Dermis blood vessel endothelial cell (primary cell): Measurements from ENCODE around the gene MAP3K7CL. TPM values are rescaled to one million over a fixed set of nuclear protein-coding genes. Genes with fewer than 3 reads are reported as not detected.
A peak's percentile ranks its signal among the peaks of the same experiment; 100 is the strongest.

Experiments used
- DNase-seq: peaks from one replicate; pipeline ENCODE4 v3.0.0; 2010
- total RNA-seq: library from RNA; depleted of rRNA; stranded (reverse); fragments of >200 nt; gene quantifications from 2 replicates; pipeline ENCODE4 v1.2.3, GENCODE V29; 2014

MAP3K7CL gene
- total RNA-seq, 1 donor from 2014 or later, result 2.2 TPM

DNA sequence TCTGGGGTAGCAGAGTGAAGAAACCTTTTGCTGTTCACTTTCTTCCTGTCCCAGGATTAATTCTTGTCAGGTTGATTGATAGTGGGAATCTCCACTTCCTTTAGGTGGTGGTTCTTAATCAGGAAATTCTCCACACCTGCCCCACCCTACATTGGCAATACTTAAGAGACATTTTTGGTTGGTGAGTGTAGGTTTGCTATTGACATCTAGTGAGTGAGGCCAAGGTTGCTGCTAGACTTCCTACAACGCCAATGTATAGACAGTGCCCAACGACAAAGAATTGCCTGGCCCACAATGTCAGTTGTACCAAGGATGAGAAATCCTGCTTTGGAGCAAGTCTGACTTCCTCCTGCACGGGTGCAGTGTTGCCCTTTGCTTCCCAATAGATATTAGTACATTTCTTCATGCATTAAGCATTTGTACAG, 38.5 kb downstream of the MAP3K7CL start:
- DNase-seq, result no peak

DNA sequence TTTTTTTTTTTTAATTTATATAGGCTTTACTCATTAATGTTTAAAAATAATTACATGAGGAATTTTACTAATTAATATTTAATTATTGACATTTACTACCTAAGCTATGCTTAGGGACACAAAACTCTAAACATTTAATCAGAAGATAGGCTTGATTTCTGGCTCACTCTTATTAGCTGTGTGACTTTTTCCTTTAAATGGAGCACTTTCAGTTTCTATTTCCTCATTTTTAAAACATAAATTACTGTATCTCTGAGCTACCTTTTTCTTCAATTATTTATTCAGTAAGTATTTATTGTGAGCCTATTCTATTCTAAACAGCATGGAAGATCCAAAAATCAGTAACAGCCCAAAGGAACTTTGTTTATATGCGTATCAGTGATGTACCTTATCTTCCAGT, 40.5 kb downstream of the MAP3K7CL start:
- DNase-seq, result no peak

GRCh38 chr21:29172282-29172681, 41.8 kb downstream of the MAP3K7CL start:
- peak; percentile 33 for DNase-seq

DNA sequence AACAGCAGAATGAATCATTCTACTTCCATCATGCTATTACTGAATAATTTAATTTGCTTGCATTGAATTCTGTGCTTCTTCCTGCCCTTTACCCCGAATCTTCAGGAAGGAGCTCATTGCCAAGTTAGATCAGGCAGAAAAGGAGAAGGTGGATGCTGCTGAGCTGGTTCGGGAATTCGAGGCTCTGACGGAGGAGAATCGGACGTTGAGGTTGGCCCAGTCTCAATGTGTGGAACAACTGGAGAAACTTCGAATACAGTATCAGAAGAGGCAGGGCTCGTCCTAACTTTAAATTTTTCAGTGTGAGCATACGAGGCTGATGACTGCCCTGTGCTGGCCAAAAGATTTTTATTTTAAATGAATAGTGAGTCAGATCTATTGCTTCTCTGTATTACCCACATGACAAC, 44.2 kb downstream of the MAP3K7CL start:
- DNase-seq, result peak; percentile 50

GRCh38 chr21:29175408-29176134, 45.1 kb downstream of the MAP3K7CL start:
- peak; percentile 83 for DNase-seq

DNA sequence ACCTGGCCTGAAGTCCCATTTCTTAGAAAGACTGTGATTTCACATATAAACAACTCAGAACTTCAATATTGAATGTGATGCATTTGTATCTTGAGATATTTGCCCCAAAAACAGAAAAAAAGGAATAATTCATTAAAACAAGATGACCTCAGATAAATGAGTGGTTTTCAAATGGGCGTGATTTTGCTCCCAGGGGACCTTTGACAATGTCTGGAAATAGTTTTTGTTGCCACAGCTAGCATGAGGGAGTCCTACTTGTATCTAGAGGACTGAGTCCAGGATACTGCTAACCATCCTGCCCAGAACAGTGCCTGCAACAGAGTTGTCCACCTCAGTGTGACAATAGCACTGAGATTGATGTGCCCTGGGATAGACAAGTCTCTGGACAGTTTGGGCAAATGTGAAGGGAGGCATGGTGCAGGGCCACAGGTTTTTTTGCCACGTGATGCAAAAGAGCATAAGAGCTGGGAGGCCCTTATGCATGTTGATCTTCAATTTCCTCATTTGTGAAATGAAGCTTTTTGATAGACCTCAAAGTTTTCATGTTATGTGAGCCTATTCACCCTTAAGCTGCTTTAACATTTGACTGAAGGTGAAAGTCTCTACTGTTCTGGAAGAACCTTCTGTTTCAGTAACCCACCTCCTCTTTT, 46.2 kb downstream of the MAP3K7CL start:
- no peak for DNase-seq

DNA sequence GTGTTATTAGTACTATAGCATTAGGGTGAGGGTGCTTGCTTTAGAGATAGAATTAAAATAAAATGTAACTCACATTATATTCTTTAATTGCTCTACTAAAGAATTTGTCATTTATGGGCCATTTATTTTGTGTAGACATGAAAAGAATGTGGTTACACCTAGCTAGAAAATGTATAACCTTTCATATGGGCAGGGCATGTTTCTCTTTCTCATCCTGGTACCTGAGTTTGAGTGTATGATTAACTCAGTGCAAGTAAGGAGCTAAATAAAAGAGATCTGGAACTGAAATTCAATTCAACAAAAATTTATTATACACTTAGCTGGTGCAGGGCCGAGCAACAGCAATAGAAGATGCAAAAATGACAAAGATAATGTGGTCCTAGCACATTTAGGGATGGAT, 47.4 kb downstream of the MAP3K7CL start:
- DNase-seq, result no peak

DNA sequence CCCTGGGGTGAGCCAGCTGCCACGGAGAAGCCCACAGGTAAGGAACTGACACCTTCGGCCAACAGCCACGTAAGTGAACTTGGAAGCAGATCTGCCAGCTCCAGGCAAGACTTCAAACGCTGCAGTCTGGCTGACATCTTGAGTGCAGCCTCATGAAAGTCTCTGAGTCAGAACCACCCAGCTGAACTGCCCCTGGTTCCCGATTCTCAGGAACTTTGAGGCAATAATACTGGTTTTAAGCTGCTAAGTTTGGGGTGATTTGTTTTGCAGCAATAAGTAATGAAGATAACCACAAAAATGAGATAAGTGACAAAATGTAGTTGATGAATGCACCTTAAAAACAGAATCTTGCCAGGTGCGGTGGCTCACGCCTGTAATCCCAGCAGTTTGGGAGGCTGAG, 48.5 kb downstream of the MAP3K7CL start:
- no peak for DNase-seq

DNA sequence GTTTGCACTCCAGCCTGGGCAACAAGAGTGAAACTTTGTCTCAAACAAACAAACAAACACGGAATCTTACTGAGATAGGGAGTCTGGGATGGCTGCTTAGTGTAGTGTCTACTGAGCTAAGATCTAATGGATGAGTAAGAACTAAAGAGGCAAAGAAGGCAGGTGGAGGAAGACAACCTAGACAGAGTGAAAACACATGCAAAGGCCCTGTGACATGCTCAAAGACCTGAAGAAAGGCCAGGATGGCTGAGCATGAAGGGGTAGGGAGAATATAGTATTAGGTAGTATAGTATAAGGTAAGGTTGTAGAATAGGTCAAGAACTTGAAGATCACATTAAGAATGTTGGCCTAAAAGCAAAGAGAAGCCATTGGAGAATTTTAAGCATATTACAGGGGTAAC, 49.1 kb downstream of the MAP3K7CL start:
- no peak for DNase-seq

- peak; percentile 85 for DNase-seq
Measured at GRCh38 chr21:29181799-29182470, 51.5 kb downstream of the MAP3K7CL start.

- DNase-seq, result no peak
Measured at GRCh38 chr21:29182691-29183092, 52.2 kb downstream of the MAP3K7CL start.

DNA sequence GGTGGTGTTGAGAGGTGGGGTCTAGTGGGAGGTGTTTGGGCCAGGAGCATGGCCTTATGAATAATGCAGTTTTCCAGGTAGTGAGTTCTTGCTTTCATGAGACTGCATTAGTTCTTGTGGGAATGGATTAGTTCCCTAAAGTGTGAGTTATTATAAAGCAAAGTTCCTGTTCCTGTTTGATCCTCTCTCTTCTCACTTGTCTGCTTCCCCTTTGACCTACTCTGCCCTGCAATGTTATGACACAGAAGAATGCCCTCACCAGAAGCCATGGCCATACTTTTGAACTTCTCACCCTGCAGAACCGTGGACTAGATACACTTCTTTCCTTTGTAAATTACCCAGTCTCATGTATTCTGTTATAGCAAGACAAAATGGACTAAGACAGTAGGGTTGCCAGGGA, 53.6 kb downstream of the MAP3K7CL start:
- DNase-seq, result no peak

DNA sequence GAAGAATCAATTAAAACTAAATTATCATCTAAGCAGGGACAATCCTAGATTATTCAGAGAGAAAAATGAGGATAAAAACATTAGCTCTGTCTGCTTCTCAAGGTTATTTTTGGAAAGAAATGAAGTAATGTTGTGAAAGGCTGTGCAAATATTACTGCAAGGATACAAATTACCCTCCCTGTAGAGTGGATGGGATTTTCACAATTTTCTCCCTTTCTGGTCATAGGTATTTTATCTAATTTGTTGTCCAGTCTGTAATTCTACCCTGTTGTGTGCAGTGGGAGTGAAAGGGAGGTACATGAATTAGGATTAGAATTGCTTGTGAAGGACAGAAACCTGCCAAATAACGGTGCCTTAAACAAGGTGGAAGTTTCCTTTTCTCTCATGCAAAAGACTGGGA, 54.7 kb downstream of the MAP3K7CL start:
- no peak for DNase-seq

DNA sequence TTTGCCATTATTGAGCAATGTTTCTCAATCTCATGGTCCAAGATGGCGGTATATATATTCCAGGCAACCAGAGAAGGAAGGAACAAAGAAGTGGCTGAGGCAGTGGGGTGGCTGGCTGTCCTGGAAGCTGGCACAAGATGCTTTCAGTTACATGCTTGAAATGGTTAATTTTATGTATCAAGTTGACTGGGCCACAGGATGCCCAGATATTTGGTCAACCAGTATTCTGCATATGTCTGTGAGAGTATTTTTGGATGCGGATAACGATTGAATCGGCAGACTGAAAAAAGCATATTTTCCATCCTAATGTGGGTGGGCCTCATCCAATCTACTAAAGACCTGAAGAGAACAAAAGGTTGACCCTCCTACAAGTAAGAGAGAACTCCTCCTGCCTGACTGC, 55.2 kb downstream of the MAP3K7CL start:
- DNase-seq, result no peak

- no peak for DNase-seq
Measured at GRCh38 chr21:29186246-29186645, 55.8 kb downstream of the MAP3K7CL start.

DNA sequence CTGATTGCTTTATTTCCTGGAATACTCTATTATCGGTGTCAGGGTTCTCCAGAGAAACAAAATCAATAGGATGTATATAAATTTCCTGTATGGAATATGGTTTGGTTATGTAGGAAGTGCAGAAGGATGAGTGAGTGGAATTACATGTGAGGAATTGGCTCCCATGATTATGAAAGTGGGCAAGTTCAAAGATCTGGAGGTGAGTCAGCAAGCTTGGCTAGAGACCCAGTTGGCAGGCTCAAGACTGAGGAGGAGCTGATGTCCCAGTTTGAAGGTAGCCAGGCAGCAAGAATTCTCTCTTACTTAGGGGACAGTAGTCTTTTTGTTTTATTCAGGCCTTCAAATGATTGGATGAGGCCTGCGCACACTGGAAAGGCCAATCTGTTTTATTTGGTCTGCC, 57.5 kb downstream of the MAP3K7CL start:
- peak; percentile 92 for DNase-seq

DNA sequence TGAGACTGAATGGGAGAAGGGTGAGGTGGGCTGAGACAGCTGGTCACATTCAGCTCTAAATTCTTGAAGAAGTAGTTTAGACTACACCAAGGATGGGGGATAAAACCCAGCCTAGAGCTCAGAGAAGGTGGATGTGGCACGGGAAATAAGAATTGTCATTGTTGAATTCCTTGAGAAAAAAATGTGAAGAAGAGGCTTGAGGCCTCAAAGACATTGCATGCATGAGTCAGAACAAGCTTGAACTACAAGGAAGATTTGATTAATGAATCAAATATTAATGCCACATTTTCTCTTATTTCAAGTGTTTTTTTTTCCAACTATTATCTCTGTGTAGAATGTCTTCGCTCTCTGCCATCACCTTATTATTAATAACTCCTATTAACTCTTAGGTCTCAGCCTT, 58.9 kb downstream of the MAP3K7CL start:
- DNase-seq, result no peak

DNA sequence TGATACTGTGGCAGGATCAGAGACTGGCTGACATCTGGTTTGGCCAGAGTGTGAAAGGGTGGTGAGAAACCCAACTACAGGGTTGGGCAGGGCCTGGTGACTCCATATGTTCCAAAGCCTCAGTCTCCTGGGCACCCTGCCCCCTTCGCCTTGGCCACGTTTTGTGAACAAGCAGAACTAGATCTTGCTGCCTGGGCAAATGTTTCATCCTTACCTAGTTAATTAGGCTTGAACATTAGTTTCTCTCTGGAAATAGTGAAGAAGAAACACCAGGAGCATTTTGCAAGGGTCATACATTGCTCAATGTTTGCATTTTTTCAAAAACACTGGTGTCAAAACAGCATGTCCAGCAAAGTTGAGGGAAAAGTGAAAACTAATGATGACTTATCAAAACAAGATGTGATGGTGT, 60.5 kb downstream of the MAP3K7CL start:
- DNase-seq, result no peak

DNA sequence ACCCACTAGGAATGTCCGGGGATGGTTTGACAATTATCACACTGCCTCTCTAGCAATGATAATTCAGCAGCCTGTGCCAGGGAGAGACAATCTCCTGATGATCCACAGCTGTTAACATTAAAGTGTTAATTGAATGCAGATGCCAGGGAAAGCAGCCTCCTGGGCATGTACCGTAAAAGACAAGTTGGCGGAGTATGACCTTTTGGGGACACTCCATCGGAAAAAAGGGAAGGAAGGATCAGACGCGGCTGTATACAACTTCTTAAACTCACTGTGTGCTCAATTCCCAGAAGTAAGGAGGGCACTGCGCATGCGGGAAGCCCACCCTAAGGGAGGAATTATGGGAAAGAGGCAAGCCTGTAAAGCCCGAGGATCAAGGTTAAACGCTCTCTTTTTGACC, 62.6 kb downstream of the MAP3K7CL start:
- no peak for DNase-seq

- no peak for DNase-seq
Measured at GRCh38 chr21:29193901-29194300, 63.5 kb downstream of the MAP3K7CL start.

DNA sequence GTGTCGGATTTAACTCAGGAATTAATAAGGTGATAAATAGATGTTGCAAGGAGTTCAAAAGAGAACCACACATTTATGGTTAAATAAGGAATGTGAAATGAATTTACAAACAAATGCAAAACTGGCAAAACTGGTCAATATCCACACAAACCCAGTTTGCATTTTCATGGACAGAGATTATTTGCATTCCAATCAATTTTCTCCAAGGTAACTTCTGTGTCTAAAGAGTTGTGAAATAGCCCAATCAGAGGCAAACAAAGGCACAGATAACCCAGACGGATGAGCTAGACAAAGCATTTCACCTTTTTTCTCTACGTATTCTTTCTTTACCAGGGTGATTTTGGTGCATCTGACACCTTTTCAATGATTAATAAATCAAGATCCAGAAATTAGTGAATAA, 63.9 kb downstream of the MAP3K7CL start:
- DNase-seq, result no peak

DNA sequence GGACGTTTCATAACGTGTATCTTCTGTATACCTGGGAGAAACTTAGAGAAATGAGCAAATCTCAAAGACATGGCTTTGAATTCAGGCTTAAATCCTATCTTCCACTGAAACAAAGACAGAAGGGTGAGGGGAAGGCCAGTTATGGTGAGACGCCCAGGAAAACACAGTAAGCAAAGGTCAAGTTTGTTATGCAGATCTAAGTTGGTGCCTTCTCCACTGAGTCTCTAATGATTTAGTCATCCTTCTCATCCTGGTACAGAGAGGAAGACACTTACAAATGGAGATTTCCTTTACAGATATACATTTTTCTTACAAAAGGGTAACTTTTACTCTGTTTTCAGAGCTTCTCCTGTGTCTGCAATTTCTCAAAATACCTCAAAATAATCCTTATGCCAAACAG, 64.4 kb downstream of the MAP3K7CL start:
- DNase-seq, result no peak

- DNase-seq, result peak; percentile 83
Measured at GRCh38 chr21:29195981-29196669, 65.7 kb downstream of the MAP3K7CL start.
